HUDEP-2 (cell line): ENCODE results near the gene CXCL9.
"Not testable (repeated sequence)": the region's sequence is repeated elsewhere in the genome, so short reads cannot be mapped to it uniquely, and the experiment has no call there.

Experiments used
- DNase-seq, 76 experiments: peaks; one replicate each; lab custom pipeline; 2025; ENCODE audit not compliant: unreplicated experiment in 76 of 76; lab: John Stamatoyannopoulos, UW

CXCL9 gene

DNA sequence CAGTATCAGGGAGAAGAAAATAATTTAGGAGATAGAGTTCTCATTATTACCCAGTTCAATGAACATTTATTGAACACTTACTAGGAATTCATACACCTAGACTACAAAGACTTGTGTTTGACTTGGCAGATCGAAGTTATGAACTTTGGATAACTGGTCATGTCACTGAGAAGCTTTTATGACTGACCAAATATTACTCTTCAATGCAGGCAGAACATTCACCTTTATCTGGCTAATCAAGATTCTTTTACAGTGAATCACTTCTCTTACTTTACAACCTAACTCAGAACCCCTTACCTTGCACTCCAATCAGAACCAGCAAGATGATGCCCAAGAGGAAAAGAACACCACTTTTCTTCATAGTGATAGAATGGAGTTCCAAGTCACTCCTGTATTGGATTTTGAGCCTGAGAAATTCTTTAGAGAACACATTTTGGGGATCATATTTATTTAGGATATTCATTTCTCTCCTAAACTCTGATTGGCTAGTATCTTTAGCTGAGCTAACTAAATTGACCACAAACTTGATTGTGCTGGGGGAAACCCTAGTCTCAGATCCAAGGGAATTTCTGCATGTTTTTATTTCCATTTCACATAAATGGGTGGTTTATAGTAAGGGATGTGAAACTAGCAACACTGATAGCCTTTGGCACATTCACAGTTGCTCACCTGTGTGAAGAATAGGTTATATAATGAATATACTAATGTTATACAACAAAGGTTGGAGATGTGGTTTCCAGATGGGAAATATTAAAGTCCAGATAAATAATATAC is at the start of gene CXCL9:
Gene CXCL9, minus strand, starts transcription at position 421 of the 774 bp plus-strand sequence. Its CDS starts 60 bp downstream, at position 361.
- DNase-seq: no peak

DNA sequence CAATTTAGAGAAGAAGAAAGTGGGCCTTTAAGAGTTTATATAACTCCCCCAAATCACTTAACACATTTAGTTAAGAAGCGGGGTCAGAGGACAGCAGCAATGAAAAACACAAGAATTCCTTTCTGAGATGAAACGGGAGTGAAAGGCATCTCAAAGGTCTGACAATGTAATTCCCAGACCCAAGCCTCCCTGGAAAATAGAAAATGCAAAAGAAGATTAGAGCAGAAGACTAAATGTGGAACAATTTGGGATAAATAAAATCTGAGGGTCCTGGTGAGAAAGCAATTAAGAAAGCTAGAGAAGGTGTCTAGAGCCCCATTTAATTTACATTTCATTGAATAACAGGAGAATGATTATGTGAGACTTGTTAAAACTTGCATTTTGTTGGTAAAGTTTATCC is 48.1 kb upstream of the CXCL9 start:
- no peak for DNase-seq

DNA sequence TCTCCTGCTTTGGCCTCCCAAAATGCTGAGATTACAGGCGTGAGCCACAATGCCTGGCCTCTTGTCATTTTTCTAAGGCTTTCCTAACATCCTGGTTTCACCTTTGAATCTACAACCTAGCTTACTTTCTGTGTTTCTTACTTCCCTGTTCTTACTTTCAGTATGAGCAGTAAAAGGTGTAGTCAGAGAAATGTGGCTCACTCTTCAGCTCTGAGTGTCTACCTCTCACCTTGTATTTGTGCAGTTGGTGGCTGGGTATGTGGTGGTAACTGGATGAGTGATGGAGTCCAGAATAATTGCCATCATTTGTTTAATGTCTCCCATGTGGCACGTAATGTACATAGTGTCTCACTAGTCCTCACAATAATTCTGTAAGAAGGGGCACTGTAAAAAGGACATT is 47.7 kb upstream of the CXCL9 start:
- no peak for DNase-seq

DNA sequence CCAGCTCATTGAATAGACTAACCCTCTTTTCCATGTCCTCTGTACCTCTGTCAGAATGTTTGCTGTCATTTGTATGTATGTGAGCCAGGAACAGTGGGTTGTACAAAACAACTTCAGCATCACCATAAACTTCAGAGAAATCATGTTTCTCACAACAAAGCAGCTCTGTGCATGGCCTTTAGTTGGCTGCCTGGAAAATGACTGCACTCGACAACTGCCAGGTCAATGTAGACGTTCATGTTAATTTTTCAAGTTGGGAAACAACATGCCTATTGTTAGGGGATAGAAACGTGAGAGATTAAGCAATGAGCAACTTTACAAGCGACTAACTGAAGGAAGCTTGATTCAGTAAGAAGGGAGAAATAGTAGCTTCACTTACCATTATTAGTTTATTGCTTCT is 46.4 kb upstream of the CXCL9 start:
- no peak for DNase-seq

DNA sequence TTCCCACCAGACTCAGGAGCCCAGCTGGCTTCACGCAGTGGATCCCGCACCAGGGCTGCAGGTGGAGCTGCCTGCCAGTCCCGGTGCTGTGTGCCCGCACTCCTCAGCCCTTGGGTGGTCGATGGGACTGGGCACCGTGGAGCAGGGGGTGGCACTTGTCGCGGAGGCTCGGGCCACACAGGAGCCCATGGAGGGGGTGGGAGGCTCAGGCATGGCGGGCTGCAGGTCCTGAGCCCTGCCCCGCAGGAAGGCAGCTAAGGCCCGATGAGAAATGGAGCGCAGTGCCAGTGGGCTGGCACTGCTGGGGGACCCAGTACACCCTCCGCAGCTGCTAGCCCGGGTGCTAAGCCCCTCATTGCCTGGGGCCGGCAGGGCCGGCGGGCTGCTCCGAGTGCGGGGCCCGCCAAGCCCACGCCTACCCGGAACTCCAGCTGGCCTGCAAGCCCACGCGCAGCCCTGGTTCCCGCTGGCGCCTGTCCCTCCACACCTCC is 43.3 kb upstream of the CXCL9 start:
- DNase-seq: not testable (repeated sequence)

DNA sequence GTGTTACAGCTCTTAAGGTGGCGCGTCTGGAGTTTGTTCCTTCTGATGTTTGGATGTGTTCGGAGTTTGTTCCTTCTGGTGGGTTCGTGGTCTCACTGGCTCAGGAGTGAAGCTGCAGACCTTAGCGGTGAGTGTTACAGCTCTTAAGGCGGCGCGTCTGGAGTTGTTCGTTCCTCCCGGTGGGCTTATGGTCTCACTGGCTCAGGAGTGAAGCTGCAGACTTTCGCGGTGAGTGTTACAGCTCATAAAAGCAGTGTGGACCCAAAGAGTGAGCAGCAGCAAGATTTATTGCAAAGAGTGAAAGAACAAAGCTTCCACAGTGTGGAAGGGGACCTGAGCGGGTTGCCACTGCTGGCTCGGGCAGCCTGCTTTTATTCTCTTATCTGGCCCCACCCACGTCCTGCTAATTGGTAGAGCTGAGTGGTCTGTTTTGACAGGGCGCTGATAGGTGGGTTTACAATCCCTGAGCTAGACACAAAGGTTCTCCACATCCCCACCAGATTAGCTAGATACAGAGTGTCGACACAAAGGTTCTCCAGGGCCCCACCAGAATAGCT is 42.6 kb upstream of the CXCL9 start:
- DNase-seq: not testable (repeated sequence)

DNA sequence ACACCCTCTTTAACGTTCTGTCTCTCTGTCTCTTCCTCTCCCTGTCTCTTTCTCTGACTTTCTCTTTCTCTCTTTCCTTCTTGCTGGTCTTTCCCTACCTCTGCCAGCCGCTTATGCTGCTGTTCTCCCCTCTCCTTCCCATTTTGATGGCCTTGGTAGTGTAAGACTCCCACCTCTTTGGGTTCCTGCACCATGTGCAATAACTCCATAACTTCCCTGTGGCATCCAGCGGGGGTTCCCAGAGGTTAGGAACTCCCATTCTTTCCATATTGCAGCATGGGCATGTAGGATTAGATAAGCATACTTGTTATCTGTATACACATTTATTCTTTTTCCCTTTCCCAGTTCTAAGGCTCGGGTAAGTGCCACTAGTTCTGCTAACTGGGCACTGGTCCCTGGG is 37.4 kb upstream of the CXCL9 start:
- DNase-seq: not testable (repeated sequence)

DNA sequence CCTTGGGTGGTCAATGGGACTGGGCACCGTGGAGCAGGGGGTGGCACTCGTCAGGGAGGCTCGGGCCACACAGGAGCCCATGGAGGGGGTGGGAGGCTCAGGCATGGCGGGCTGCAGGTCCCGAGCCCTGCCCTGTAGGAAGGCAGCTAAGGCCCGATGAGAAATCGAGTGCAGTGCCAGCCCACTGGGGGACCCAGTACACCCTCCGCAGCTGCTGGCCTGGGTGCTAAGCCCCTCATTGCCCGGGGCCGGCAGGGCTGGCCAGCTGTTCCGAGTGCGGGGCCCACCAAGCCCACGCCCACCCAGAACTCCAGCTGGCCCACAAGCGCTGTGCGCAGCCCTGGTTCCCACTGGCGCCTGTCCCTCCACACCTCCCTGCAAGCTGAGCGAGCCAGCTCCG is 36.0 kb upstream of the CXCL9 start:
- not testable (repeated sequence) for DNase-seq

DNA sequence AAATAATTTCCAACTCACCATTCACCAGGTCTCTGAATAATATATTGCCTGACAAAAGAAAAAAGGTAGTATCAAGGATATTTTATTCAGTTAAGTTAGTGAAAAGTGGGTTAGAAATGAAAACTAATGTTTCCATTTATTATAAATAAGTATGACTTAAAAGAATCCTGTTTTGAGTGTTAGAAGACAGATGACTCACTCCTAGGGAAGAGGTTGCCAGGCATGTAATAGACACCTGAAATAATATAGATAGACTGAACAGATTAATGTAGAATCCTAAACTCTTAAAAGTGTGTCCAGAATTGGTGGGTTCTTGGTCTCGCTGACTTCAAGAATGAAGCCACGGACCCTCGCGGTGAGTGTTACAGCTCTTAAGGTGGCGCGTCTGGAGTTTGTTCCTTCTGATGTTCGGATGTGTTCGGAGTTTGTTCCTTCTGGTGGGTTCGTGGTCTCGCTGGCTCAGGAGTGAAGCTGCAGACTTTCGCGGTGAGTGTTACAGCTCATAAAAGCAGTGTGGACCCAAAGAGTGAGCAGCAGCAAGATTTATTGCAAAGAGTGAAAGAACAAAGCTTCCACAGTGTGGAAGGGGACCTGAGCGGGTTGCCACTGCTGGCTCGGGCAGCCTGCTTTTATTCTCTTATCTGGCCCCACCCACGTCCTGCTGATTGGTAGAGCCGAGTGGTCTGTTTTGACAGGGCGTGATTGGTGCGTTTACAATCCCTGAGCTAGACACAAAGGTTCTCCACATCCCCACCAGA is 35.1 kb upstream of the CXCL9 start:
- not testable (repeated sequence) for DNase-seq

DNA sequence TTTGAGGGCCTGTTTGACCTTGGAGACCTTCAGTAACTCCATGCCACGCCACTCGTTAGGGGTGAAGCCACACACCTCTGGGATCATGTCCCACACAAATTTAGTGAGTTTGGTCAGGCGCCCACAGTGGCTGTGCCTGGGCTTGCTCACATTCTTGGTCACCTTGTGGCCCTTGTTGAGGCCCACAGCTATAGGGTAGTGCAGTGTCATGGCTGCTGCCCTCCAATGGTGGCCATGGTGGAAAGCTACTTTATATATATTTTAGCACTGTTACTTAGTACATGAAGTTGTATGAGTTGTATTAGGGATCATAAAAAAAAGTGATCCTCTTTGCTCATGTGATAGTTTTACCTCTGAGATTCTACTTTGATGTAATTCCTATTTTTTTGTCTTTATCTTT is 29.5 kb upstream of the CXCL9 start:
- DNase-seq: no peak

DNA sequence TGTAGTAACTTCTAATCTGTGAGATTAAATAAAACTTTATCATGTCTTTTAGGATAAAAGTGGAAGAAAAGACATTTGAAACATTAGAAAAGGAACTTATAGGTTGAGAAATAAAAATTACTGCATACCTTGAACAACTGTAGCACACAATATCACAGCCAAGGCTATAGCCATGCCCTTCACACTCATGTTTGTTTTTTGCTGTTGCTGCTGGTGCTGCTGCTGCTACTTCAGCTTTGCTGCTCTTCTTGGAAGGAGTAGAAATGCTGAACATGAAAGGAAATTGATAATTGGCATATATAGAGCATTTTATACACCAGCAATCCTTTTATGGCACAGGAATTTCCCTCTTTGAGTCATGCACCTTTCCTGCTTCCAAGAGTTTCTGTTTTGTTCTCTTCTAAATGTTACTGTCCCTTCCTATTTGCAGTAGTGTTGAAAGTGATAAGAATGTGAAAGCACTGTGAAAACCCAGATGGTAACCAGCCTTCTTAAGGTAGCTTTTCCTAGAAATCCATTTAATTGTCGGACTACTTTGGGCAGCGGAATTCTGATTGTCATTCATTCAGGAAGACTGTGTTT is 28.6 kb upstream of the CXCL9 start, which contains the start of gene CXCL11:
Gene CXCL11, minus strand, starts transcription at position 272 of the 582 bp plus-strand sequence. Its CDS starts 83 bp downstream, at position 189.
- DNase-seq: no peak

DNA sequence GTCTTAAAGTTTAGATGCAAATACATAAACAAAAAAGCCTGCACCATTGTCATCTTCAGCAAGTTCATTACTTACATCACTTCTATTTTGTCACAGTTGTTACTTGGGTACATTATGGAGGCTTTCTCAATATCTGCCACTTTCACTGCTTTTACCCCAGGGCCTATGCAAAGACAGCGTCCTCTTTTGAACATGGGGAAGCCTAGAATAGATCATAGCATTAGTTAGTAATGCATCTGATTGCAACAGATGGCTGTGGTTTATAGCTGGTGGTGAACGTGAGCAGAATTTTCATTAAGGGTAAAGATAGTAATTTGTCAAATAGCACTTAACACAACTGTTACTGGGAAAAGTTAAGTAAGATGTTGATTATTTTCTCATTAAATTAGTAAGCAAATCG is 27.8 kb upstream of the CXCL9 start:
- DNase-seq: no peak

DNA sequence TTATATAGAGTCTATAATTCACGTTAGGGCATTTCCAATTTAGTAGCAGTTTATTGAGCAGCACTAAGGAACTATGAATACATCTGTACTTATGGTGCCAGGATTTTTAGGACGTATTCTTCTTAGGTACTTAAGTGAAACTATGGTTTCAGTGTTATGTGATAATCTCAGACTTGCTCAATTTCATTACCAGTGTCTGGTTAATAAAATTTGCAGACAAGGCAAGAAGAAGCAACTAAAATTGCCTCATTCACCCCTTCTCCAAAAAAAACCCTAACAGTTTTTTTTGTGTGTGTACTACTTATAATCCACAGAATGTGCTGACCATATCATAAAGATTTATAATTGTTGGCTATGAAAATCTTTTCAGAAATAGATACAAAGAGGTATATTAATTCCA is 22.0 kb upstream of the CXCL9 start:
- no peak for DNase-seq

DNA sequence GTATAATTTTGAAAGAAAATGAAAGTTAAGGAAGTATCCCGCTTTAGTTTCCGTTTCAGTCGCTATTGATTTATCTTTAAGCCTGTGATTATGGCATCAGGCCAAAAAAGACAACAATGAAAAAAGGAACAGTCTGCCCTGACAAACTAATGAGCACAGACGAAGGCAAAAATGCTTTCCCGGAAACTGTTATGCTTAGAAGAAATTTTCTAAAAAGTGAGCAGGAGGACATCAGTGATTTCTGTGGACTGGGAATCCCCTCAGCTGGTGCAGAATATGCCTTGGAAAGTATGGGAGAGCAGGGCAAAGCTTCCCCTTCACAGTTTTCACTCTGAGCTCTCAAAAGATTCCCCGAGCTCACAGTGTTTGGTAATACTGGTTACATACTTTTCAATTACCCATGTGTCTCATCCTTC is 21.0 kb upstream of the CXCL9 start:
- peak in 2 of 76 experiments; percentile 5 to 6 for DNase-seq

DNA sequence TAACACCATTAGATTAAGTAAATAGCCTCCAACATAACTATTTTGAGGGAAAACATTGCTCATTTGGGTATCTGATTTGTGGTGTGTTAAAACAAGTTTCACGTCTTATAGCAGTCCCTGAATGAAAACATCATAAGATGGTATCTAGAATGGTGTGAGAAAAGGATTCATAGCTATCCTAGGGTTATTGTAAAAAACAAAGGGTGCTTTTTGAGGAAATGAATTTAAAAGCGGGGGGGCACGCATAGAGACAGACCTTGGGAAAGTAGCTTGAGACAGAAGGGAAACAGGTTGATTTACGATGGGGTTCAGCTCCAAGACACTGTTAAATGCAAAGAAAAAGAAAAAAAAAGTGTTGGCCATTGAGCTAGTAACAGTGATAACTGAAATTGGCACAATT is 16.8 kb upstream of the CXCL9 start:
- DNase-seq: no peak

DNA sequence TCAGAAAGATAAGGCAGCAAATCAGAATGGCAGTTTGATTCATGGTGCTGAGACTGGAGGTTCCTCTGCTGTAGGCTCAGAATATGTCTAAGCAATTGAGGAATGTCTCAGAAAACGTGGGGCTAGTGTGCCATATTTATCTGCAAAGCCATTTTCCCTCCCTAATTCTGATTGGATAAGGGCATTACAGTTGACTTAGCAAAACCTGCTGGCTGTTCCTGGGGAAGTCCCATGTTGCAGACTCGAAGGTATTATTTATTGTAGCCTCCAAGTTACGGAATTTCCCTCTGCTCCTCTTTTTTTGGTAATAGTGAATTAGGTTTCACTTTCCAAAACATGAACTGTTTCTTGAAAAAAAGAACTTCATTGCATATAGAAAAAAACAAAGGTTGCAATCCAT is 16.1 kb upstream of the CXCL9 start, which contains the start of gene CXCL10:
Gene CXCL10, minus strand, starts transcription at position 109 of the 400 bp plus-strand sequence. Its CDS starts 66 bp downstream, at position 43.
- no peak for DNase-seq

DNA sequence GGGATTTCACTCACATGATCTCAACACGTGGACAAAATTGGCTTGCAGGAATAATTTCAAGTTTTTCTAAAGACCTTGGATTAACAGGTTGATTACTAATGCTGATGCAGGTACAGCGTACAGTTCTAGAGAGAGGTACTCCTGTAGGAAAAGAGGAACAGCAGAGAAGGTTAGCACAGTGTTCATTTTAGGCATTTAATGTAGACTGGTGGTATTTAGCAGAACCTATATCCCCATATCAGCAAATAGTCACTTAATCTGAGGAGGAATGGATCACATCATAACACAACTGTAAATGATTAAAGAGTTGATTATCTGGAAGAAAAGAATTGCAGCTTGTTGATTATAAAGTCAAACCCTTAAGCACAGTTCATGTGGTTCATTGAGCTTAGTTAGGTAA is 15.4 kb upstream of the CXCL9 start:
- no peak for DNase-seq

DNA sequence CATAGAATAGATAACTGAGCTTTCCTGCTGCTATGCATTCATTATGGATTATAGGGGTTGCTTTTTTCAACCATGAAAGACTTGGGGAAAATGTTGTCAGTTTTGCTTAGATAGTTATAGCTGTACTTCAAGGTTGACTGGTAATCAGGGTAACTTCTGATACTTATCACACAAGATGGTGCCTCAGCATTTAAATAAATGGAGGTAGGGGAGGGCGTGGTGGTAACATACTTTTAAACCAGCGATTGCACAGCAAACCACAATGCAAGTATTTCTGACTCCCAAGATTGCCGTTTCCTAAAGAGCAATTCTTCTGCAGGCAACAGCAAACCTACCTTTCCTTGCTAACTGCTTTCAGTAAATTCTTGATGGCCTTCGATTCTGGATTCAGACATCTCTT is 14.7 kb upstream of the CXCL9 start:
- DNase-seq: no peak

DNA sequence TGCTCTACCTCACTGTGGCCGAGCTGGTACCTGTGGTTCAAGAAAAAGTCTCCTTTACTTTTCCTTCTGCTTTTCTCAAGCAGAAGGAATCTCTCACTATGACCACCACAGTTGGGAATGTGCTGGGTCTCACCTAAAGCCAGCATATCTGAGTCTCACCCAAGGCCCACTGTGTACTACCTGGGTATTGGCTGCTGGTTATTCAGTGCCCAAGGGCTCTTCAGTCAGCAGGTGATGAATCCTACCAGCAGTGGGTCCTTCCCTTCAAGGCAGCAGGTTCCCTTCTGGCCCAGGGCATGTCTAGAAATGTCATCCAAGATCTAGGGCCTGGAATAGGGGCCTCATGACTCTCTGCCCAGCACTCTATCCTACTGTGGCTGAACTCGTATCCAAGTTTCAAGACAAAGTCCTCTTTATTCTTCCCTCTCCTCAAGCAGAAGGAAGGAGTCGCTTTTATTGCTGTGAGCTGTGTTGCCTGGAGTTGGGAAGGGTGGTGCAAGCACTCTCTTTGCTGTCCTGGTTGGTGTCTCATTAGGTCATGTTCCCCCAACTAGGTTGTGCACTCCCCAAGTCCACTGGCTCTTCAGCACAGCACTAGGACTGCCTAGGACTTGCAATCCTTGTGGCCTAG is 9.9 kb upstream of the CXCL9 start:
- no peak for DNase-seq

DNA sequence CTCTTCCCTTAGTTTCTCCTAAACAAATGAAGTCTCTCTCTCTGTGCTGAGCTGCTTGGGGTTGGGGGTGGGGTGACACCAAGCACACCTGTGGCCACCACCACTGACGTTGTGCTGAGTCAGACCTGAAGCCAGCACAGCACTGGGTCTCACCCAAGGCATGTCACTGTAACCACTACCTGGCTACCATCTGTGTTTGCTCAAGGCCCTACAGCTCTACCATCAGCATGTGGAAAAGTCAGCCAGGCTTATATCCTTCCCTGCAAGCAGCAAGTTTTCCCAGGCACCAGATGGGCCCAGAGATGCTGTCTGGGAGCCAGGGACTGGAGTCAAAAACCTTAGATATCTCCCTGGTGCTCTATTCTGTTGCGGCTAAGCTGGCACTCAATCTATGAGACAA is 9.1 kb upstream of the CXCL9 start:
- DNase-seq: no peak
